PC-3 (cell line): ENCODE measurements around the gene CASP8AP2. TPM values are rescaled to one million over a fixed set of nuclear protein-coding genes. Genes with fewer than 3 reads are reported as not detected.
"Not testable (repeated sequence)": the region's sequence is repeated elsewhere in the genome, so short reads cannot be mapped to it uniquely, and the experiment has no call there.

Source experiments
- ATAC-seq: fragments of 200-7000 bp; cut with Tn5 transposase; 2 replicates; pipeline ENCODE4 v1.9.1; 2020; ENCODE audit warnings: mild to moderate bottlenecking, moderate library complexity
- BruUV-seq: library from RNA; stranded (reverse); fragments of 400-500 nt; replicated peaks from 2 replicates; lab custom pipeline; 2021; lab: Mats Ljungman, UMichigan
- CTCF ChIA-PET: fragments of 300-600 bp; sonication (Branson Sonifier 250); formaldehyde crosslinking; loops from one replicate; lab custom pipeline; 2022; ENCODE audit warnings: antibody characterized with exemption; lab: Charles Lee
- POLR2A ChIA-PET: fragments of 300-600 bp; sonication (Branson Sonifier 250); formaldehyde crosslinking; loops from one replicate; lab custom pipeline; 2022; ENCODE audit warnings: antibody characterized with exemption; ENCODE audit not compliant: unreplicated experiment; lab: Charles Lee
- DNase-seq: peaks from one replicate; pipeline ENCODE4 v3.0.0-alpha.2; 2015
- H2AFZ ChIP-seq: fragments of 300-600 bp; sonication (generic); 2 replicates; pipeline ENCODE4 v1.6.0; 2016; ENCODE audit warnings: antibody characterized with exemption, low read length
- H3F3A ChIP-seq: fragments of 300-600 bp; sonication (generic); one replicate; pipeline ENCODE4 v1.6.0; 2017; ENCODE audit warnings: antibody characterized with exemption, low read length, control low read depth, mild to moderate bottlenecking; ENCODE audit not compliant: unreplicated experiment
- H3K27ac ChIP-seq: fragments of 300-600 bp; sonication (generic); 2 replicates; pipeline ENCODE4 v1.5.1; 2016; ENCODE audit warnings: mild to moderate bottlenecking, low read length
- H3K27me3 ChIP-seq: fragments of 300-600 bp; sonication (generic); 2 replicates; pipeline ENCODE4 v1.6.1; 2016; ENCODE audit warnings: low read length, mixed read lengths
- H3K36me3 ChIP-seq: fragments of 300-600 bp; sonication (generic); 2 replicates; pipeline ENCODE4 v1.6.1; 2016; ENCODE audit warnings: low read depth, mixed run types, low read length, mixed read lengths
- H3K4me1 ChIP-seq: fragments of 300-600 bp; sonication (generic); 2 replicates; pipeline ENCODE4 v1.5.1; 2016; ENCODE audit warnings: low read length; ENCODE audit not compliant: insufficient read depth
- H3K4me2 ChIP-seq: fragments of 300-600 bp; sonication (generic); 2 replicates; pipeline ENCODE4 v1.6.0; 2016; ENCODE audit warnings: low read length
- H3K4me3 ChIP-seq: fragments of 300-600 bp; sonication (generic); 2 replicates; pipeline ENCODE4 v1.5.1; 2016; ENCODE audit warnings: mild to moderate bottlenecking, low read length, mixed read lengths
- H3K79me2 ChIP-seq: fragments of 300-600 bp; sonication (generic); 2 replicates; pipeline ENCODE4 v1.6.1; 2017; ENCODE audit warnings: low read length, mixed read lengths
- H3K9ac ChIP-seq: fragments of 300-600 bp; sonication (generic); 2 replicates; pipeline ENCODE4 v1.6.0; 2016; ENCODE audit warnings: mild to moderate bottlenecking, low read length
- H3K9me2 ChIP-seq: fragments of 300-600 bp; sonication (generic); replicated peaks from 2 replicates; pipeline ENCODE4 v1.6.1; 2016; ENCODE audit warnings: mixed run types, low read length, mixed read lengths
- H3K9me3 ChIP-seq: fragments of 300-600 bp; sonication (generic); 2 replicates; pipeline ENCODE4 v1.6.1; 2016; ENCODE audit warnings: low read length, mixed read lengths
- H4K20me1 ChIP-seq: fragments of 300-600 bp; sonication (generic); 2 replicates; pipeline ENCODE4 v1.6.1; 2016; ENCODE audit warnings: low read length, mixed read lengths
- CTCF ChIP-seq: fragments of 300-600 bp; sonication (generic); conservative IDR thresholded peaks from 2 replicates; pipeline ENCODE4 v1.5.1; 2017; ENCODE audit warnings: antibody characterized with exemption, low read depth, mild to moderate bottlenecking, low read length
- EZH2 ChIP-seq: fragments of 300-600 bp; sonication (generic); IDR thresholded peaks from one replicate; pipeline ENCODE4 v1.6.1; 2017; ENCODE audit warnings: antibody characterized with exemption, mild to moderate bottlenecking, low read length; ENCODE audit not compliant: unreplicated experiment
- EZH2phosphoT487 ChIP-seq: fragments of 300-600 bp; sonication (generic); IDR thresholded peaks from 2 replicates; pipeline ENCODE4 v1.6.1; 2018; ENCODE audit warnings: mild to moderate bottlenecking, antibody characterized with exemption, low read length, borderline replicate concordance
- intact Hi-C: fragments of 100-400 bp; cut with micrococcal nuclease; formaldehyde crosslinking; loops from 2 replicates; pipeline ENCODE4 v1.9.0; 2023
- total RNA-seq: library from RNA; depleted of rRNA; stranded (reverse); fragments of >200 nt; gene quantifications from 2 replicates; pipeline ENCODE4 v1.2.3, GENCODE V29; 2014

Gene CASP8AP2
- total RNA-seq, 1 experiment from 2014 or later, result 6.6 TPM

- Histone ChIP-seq H3K36me3 (peaks cover 24% of the 10 kb centered on the region), H3K27ac (no peak overlapping the region), H3K4me3 (no peak overlapping the region), H3F3A (no peaks in the 10 kb centered on the region), H3K9ac (no peak overlapping the region), H2AFZ (no peak overlapping the region), H4K20me1 (no peaks in the 10 kb centered on the region), H3K9me2 (no peaks in the 10 kb centered on the region), H3K79me2 (no peaks in the 10 kb centered on the region), H3K9me3 (no peaks in the 10 kb centered on the region), H3K4me2 (no peak overlapping the region), H3K27me3 (no peaks in the 10 kb centered on the region), H3K4me1 (no peaks in the 10 kb centered on the region)
- no TSS peak for BruUV-seq
- POLR2A ChIA-PET, result no interaction called here
- ATAC-seq (no peak), DNase-seq (no peak)
- CTCF ChIA-PET, result no interaction called here
- no peak for TF ChIP-seq CTCF
- TF ChIP-seq EZH2, result no peak
- TF ChIP-seq EZH2phosphoT487, result no peak
- intact Hi-C loops, result no loop called here
These were observed 47.5 kb upstream of the CASP8AP2 start for GRCh38 chr6:89782222-89782621.

GRCh38 chr6:89783293-89783692 lies 46.4 kb upstream of the CASP8AP2 start:
- not testable (repeated sequence) for BruUV-seq

GRCh38 chr6:89784838-89785237 lies 44.8 kb upstream of the CASP8AP2 start:
- Histone ChIP-seq H3K4me2 (no peak overlapping the region), H3K4me3 (no peak overlapping the region), H2AFZ (no peak overlapping the region), H3K79me2 (no peaks in the 10 kb centered on the region), H3F3A (no peaks in the 10 kb centered on the region), H3K27ac (no peak overlapping the region), H3K9ac (no peak overlapping the region), H3K4me1 (no peaks in the 10 kb centered on the region), H3K36me3 (peaks cover 29% of the 10 kb centered on the region), H3K27me3 (no peaks in the 10 kb centered on the region), H3K9me3 (no peaks in the 10 kb centered on the region), H3K9me2 (no peaks in the 10 kb centered on the region), H4K20me1 (no peaks in the 10 kb centered on the region)
- POLR2A ChIA-PET, result no interaction called here
- TF ChIP-seq CTCF (no peak), EZH2 (no peak), EZH2phosphoT487 (no peak)
- DNase-seq, result no peak
- intact Hi-C loops, result no loop called here
- BruUV-seq, result no TSS peak
- CTCF ChIA-PET, result no interaction called here
- ATAC-seq, result no peak

More at GRCh38 chr6:89783293-89783692, 46.4 kb upstream of the CASP8AP2 start:
- H3K9me2 ChIP-seq, H2AFZ ChIP-seq, H3K27me3 ChIP-seq, CTCF ChIA-PET, H3F3A ChIP-seq, H3K79me2 ChIP-seq, H3K9me3 ChIP-seq, H4K20me1 ChIP-seq, H3K9ac ChIP-seq, intact Hi-C loops, H3K4me2 ChIP-seq, DNase-seq, H3K4me1 ChIP-seq, ATAC-seq, POLR2A ChIA-PET, H3K27ac ChIP-seq, H3K4me3 ChIP-seq: not testable (repeated sequence)
- peaks cover 31% of the 10 kb centered on the region for H3K36me3 ChIP-seq
